ENCODE results near the gene NAGA. TPM values are rescaled to one million over a fixed set of nuclear protein-coding genes. Genes with fewer than 3 reads are reported as not detected.

Gene NAGA
- total and polyA plus RNA-seq, 7 donors: 6.6 to 28.6 (median 21.6) TPM

- Histone ChIP-seq H3K36me3 (peaks cover 4 to 56% (median 20%) of the 10 kb centered on the region in 4 donors), H3K9me3 (no peaks in the 10 kb centered on the region), H3K27me3 (no peaks in the 10 kb centered on the region), H3K4me3 (peak overlapping the region; percentile 61 to 68 (median 63)), H3K4me1 (peaks cover 0 to 41% (median 32%) of the 10 kb centered on the region in 4 donors), H3K27ac (peak overlapping the region; percentile 93 to 99 (median 98))
- intact Hi-C loops (cut with DNase I): loop anchor here (1.0 kb wide), 1 partner anchor 10 kb away; the partner anchor contains the start of gene NDUFA6
- no peak for DNase-seq
- TF ChIP-seq POLR2AphosphoS5 (IDR thresholded peaks at IDR 0.05): no peak
- TF ChIP-seq CTCF (IDR thresholded peaks at IDR 0.05): no peak
- TF ChIP-seq EP300 (IDR thresholded peaks at IDR 0.05): no peak
- no peak for TF ChIP-seq POLR2A (IDR thresholded peaks at IDR 0.05)
- WGBS, 2 donors: 1 to 2% methylated on average over 14 of the region's 14 CpGs
Observed at GRCh38 chr22:42080287-42080686, 9.7 kb upstream of the NAGA start.

- Histone ChIP-seq H3K36me3 (peaks cover 1 to 49% (median 15%) of the 10 kb centered on the region in 4 donors), H3K9me3 (no peaks in the 10 kb centered on the region), H3K27ac (peak within 1 kb of the TSS; percentile 93 to 99 (median 98)), H3K4me3 (peak within 1 kb of the TSS; percentile 61 to 68 (median 63)), H3K27me3 (no peaks in the 10 kb centered on the region), H3K4me1 (peaks cover 0 to 48% (median 39%) of the 10 kb centered on the region in 4 donors)
- WGBS, 2 donors: 0% methylated on average over 71 of the region's 71 CpGs
- intact Hi-C loops (cut with DNase I): loop anchor here (1.0 to 10.0 kb wide), 3 partner anchors 11 to 395 kb away; partner anchors contain the start of genes NDUFA6 and SNU13
- DNase-seq: peak; percentile 100
- TF ChIP-seq EP300 (IDR thresholded peaks at IDR 0.05) (peak in 1 of 4 donors; percentile 44), POLR2A (IDR thresholded peaks at IDR 0.05) (peak; percentile 93 to 95), CTCF (IDR thresholded peaks at IDR 0.05) (no peak), POLR2AphosphoS5 (IDR thresholded peaks at IDR 0.05) (peak; percentile 81 to 96 (median 94))
Observed at GRCh38 chr22:42079319-42080251, 9.0 kb upstream of the NAGA start, which contains the start of gene SMDT1. Gene SMDT1 (plus strand): TSS chr22:42079700. CDS start chr22:42079769, 69 bp downstream.

GRCh38 chr22:42078469-42079318 lies 8.1 kb upstream of the NAGA start:
- Histone ChIP-seq H3K27ac (peak overlapping the region; percentile 93 to 99 (median 98)), H3K36me3 (peaks cover 0 to 40% (median 11%) of the 10 kb centered on the region in 4 donors), H3K4me1 (peaks cover 0 to 56% (median 44%) of the 10 kb centered on the region in 4 donors), H3K9me3 (no peaks in the 10 kb centered on the region), H3K4me3 (peak overlapping the region; percentile 43 to 68 (median 63)), H3K27me3 (no peaks in the 10 kb centered on the region)
- intact Hi-C loops (cut with DNase I): loop anchor here (5.0 to 10.0 kb wide), 2 partner anchors 289 to 394 kb away; partner anchors contain the start of gene SNU13
- TF ChIP-seq POLR2AphosphoS5 (IDR thresholded peaks at IDR 0.05) (no peak), EP300 (IDR thresholded peaks at IDR 0.05) (no peak), CTCF (IDR thresholded peaks at IDR 0.05) (no peak), POLR2A (IDR thresholded peaks at IDR 0.05) (no peak)
- DNase-seq: no peak
- 23 to 54% methylated on average over 24 of the region's 24 CpGs for WGBS, 2 donors

GRCh38 chr22:42077486-42078125 lies 7.0 kb upstream of the NAGA start:
- no peak for DNase-seq
- Histone ChIP-seq H3K4me3 (no peak overlapping the region), H3K27ac (peak overlapping the region; percentile 93 to 99 (median 98)), H3K4me1 (peaks cover 0 to 61% (median 49%) of the 10 kb centered on the region in 4 donors), H3K36me3 (peaks cover 0 to 29% (median 9%) of the 10 kb centered on the region in 4 donors), H3K9me3 (no peaks in the 10 kb centered on the region), H3K27me3 (no peaks in the 10 kb centered on the region)
- intact Hi-C loops (cut with DNase I): loop anchor here (5.0 to 10.0 kb wide), 2 partner anchors 290 to 393 kb away; partner anchors contain the start of gene SNU13
- no peak for TF ChIP-seq POLR2AphosphoS5 (IDR thresholded peaks at IDR 0.05)
- TF ChIP-seq EP300 (IDR thresholded peaks at IDR 0.05): no peak
- TF ChIP-seq POLR2A (IDR thresholded peaks at IDR 0.05): no peak
- no peak for TF ChIP-seq CTCF (IDR thresholded peaks at IDR 0.05)
- 91 to 95% methylated on average over 21 of the region's 21 CpGs for WGBS, 2 donors
